IgD-negative memory B cell (primary cell): ENCODE results near the gene MAP4K2. TPM values are rescaled to one million over a fixed set of nuclear protein-coding genes. Genes with fewer than 3 reads are reported as not detected.
A peak's percentile ranks its signal among the peaks of the same experiment; 100 is the strongest.

Experiments
- H3K27ac Mint-ChIP-seq, 3 donors: one replicate each; pipeline ENCODE4 v1.8.0; 2020 to 2022; ENCODE audit warnings: mild to moderate bottlenecking in 3 of 3, mixed read lengths in 3 of 3, moderate library complexity in 1 of 3
- H3K27me3 Mint-ChIP-seq: one replicate; pipeline ENCODE4 v1.8.0; 2021; ENCODE audit warnings: mixed read lengths
- H3K36me3 Mint-ChIP-seq: one replicate; pipeline ENCODE4 v1.8.0; 2020; ENCODE audit warnings: mild to moderate bottlenecking, mixed read lengths
- H3K4me1 Mint-ChIP-seq, 3 donors: one replicate each; pipeline ENCODE4 v1.8.0; 2020 to 2022; ENCODE audit warnings: mixed read lengths in 3 of 3, mild to moderate bottlenecking in 1 of 3
- H3K4me3 Mint-ChIP-seq, 4 donors: one replicate each; pipeline ENCODE4 v1.8.0; 2020 to 2022; ENCODE audit warnings: mild to moderate bottlenecking in 4 of 4, mixed read lengths in 4 of 4, moderate library complexity in 3 of 4
- H3K9me3 Mint-ChIP-seq, 3 donors: one replicate each; pipeline ENCODE4 v1.8.0; 2020 to 2021; ENCODE audit warnings: mixed read lengths in 3 of 3, mild to moderate bottlenecking in 1 of 3
- polyA plus RNA-seq: library from polyadenylated mRNA; unstranded; fragments of 300-500 nt; fragmentation: Illumina TruSeq; gene quantifications from one replicate; pipeline ENCODE4 v1.2.3, GENCODE V29; 2021

Gene MAP4K2
- polyA plus RNA-seq, 1 donor from 2014 or later = 68.1 TPM

- Mint-ChIP-seq H3K4me1 (peaks cover 10 to 16% (median 16%) of the 10 kb centered on the region in 3 donors), H3K4me3 (peak overlapping the region in 2 of 4 donors; percentile 39 to 91), H3K27me3 (no peaks in the 10 kb centered on the region), H3K36me3 (no peaks in the 10 kb centered on the region), H3K27ac (peak overlapping the region in 1 of 3 donors; percentile 53), H3K9me3 (no peaks in the 10 kb centered on the region)
These were observed 40.1 kb upstream of the MAP4K2 start for GRCh38 chr11:64842851-64843685.

- Mint-ChIP-seq H3K36me3 (no peaks in the 10 kb centered on the region), H3K4me3 (no peak overlapping the region), H3K4me1 (peaks cover 10 to 14% (median 12%) of the 10 kb centered on the region in 3 donors)
These were observed 39.3 kb upstream of the MAP4K2 start for GRCh38 chr11:64842366-64842759.

GRCh38 chr11:64841592-64842365 lies 38.8 kb upstream of the MAP4K2 start:
- no peaks in the 10 kb centered on the region for H3K9me3 Mint-ChIP-seq
- H3K27me3 Mint-ChIP-seq = no peaks in the 10 kb centered on the region
- no peak overlapping the region for H3K27ac Mint-ChIP-seq
- no peak overlapping the region for H3K4me3 Mint-ChIP-seq
- H3K4me1 Mint-ChIP-seq = peaks cover 5 to 10% (median 9%) of the 10 kb centered on the region in 3 donors
- no peaks in the 10 kb centered on the region for H3K36me3 Mint-ChIP-seq

More at GRCh38 chr11:64842366-64842759, 39.3 kb upstream of the MAP4K2 start:
- H3K27ac Mint-ChIP-seq = no peak overlapping the region
- no peaks in the 10 kb centered on the region for H3K9me3 Mint-ChIP-seq
- no peaks in the 10 kb centered on the region for H3K27me3 Mint-ChIP-seq

- H3K4me1 Mint-ChIP-seq = peaks cover 5 to 9% (median 6%) of the 10 kb centered on the region in 3 donors
- no peaks in the 10 kb centered on the region for H3K36me3 Mint-ChIP-seq
- no peaks in the 10 kb centered on the region for H3K9me3 Mint-ChIP-seq
- H3K27me3 Mint-ChIP-seq = no peaks in the 10 kb centered on the region
- no peak overlapping the region for H3K27ac Mint-ChIP-seq
- H3K4me3 Mint-ChIP-seq = no peak overlapping the region
These were observed 37.1 kb upstream of the MAP4K2 start for GRCh38 chr11:64839887-64840782.

GRCh38 chr11:64839335-64839734 lies 36.3 kb upstream of the MAP4K2 start:
- no peak overlapping the region for H3K27ac Mint-ChIP-seq
- H3K9me3 Mint-ChIP-seq = no peaks in the 10 kb centered on the region
- H3K27me3 Mint-ChIP-seq = no peaks in the 10 kb centered on the region
- peaks cover 5 to 7% (median 5%) of the 10 kb centered on the region in 3 donors for H3K4me1 Mint-ChIP-seq
- H3K36me3 Mint-ChIP-seq = no peaks in the 10 kb centered on the region
- H3K4me3 Mint-ChIP-seq = no peak overlapping the region

- H3K4me3 Mint-ChIP-seq = no peak overlapping the region
These were observed 35.8 kb upstream of the MAP4K2 start for GRCh38 chr11:64838600-64839334.

GRCh38 chr11:64837887-64838351 lies 34.9 kb upstream of the MAP4K2 start:
- Mint-ChIP-seq H3K27me3 (no peaks in the 10 kb centered on the region), H3K9me3 (no peaks in the 10 kb centered on the region), H3K36me3 (no peaks in the 10 kb centered on the region), H3K27ac (no peak overlapping the region), H3K4me1 (peaks cover 0 to 1% (median 0%) of the 10 kb centered on the region in 3 donors), H3K4me3 (no peak overlapping the region)

More at GRCh38 chr11:64838600-64839334, 35.8 kb upstream of the MAP4K2 start:
- H3K27ac Mint-ChIP-seq = no peak overlapping the region
- H3K9me3 Mint-ChIP-seq = no peaks in the 10 kb centered on the region
- H3K36me3 Mint-ChIP-seq = no peaks in the 10 kb centered on the region
- peaks cover under 1 to 4% (median 2%) of the 10 kb centered on the region in 3 donors for H3K4me1 Mint-ChIP-seq
- H3K27me3 Mint-ChIP-seq = no peaks in the 10 kb centered on the region

- H3K9me3 Mint-ChIP-seq = no peaks in the 10 kb centered on the region
- peaks cover 0 to 2% (median 1%) of the 10 kb centered on the region in 3 donors for H3K4me1 Mint-ChIP-seq
- peaks cover 1% of the 10 kb centered on the region for H3K36me3 Mint-ChIP-seq
- H3K27ac Mint-ChIP-seq = no peak overlapping the region
- H3K4me3 Mint-ChIP-seq = no peak overlapping the region
- no peaks in the 10 kb centered on the region for H3K27me3 Mint-ChIP-seq
These were observed 33.5 kb upstream of the MAP4K2 start for GRCh38 chr11:64836448-64837072.

GRCh38 chr11:64835616-64836447 lies 32.8 kb upstream of the MAP4K2 start:
- Mint-ChIP-seq H3K9me3 (no peaks in the 10 kb centered on the region), H3K27me3 (no peaks in the 10 kb centered on the region), H3K4me3 (no peak overlapping the region), H3K36me3 (peaks cover 1% of the 10 kb centered on the region), H3K27ac (no peak overlapping the region), H3K4me1 (peaks cover 0 to 2% (median 1%) of the 10 kb centered on the region in 3 donors)

GRCh38 chr11:64834723-64835615 lies 32.0 kb upstream of the MAP4K2 start:
- no peak overlapping the region for H3K27ac Mint-ChIP-seq
- peaks cover 0 to 2% (median 1%) of the 10 kb centered on the region in 3 donors for H3K4me1 Mint-ChIP-seq
- no peaks in the 10 kb centered on the region for H3K9me3 Mint-ChIP-seq
- peaks cover 1% of the 10 kb centered on the region for H3K36me3 Mint-ChIP-seq
- no peaks in the 10 kb centered on the region for H3K27me3 Mint-ChIP-seq
- no peak overlapping the region for H3K4me3 Mint-ChIP-seq

GRCh38 chr11:64834031-64834722 lies 31.2 kb upstream of the MAP4K2 start:
- Mint-ChIP-seq H3K9me3 (no peaks in the 10 kb centered on the region), H3K4me1 (peaks cover 0 to 2% (median 0%) of the 10 kb centered on the region in 3 donors), H3K27ac (no peak overlapping the region), H3K36me3 (peaks cover 1% of the 10 kb centered on the region), H3K27me3 (no peaks in the 10 kb centered on the region), H3K4me3 (no peak overlapping the region)

- Mint-ChIP-seq H3K4me3 (no peak overlapping the region), H3K4me1 (peaks cover 0 to 2% (median 0%) of the 10 kb centered on the region in 3 donors), H3K9me3 (no peaks in the 10 kb centered on the region)
These were observed 30.5 kb upstream of the MAP4K2 start for GRCh38 chr11:64833509-64833908.

More at GRCh38 chr11:64833509-64833908, 30.5 kb upstream of the MAP4K2 start:
- Mint-ChIP-seq H3K27me3 (no peaks in the 10 kb centered on the region), H3K36me3 (peaks cover 1% of the 10 kb centered on the region), H3K27ac (no peak overlapping the region)
